Measurements from ENCODE around the gene STAC. TPM values are rescaled to one million over a fixed set of nuclear protein-coding genes. Genes with fewer than 3 reads are reported as not detected.
"Not testable (repeated sequence)": the region's sequence is repeated elsewhere in the genome, so short reads cannot be mapped to it uniquely, and the experiment has no call there.

The STAC gene
- total RNA-seq, 1 experiment from 2014 or later = 2.2 TPM

GRCh38 chr3:36455406-36455805, 75.1 kb downstream of the STAC start:
- in situ Hi-C loops (cut with HindIII; ENCODE audit: low pct_unique_long_range_greater_than_20kb, low sequenced_read_pairs) = no loop called here
- DNase-seq (ENCODE audit: low read depth, low spot score) = no peak

GRCh38 chr3:36456784-36457183, 76.5 kb downstream of the STAC start:
- no peak for DNase-seq (ENCODE audit: low read depth, low spot score)
- in situ Hi-C loops (cut with HindIII; ENCODE audit: low pct_unique_long_range_greater_than_20kb, low sequenced_read_pairs) = no loop called here

GRCh38 chr3:36457667-36458066, 77.4 kb downstream of the STAC start:
- in situ Hi-C loops (cut with HindIII; ENCODE audit: low pct_unique_long_range_greater_than_20kb, low sequenced_read_pairs) = no loop called here
- no peak for DNase-seq (ENCODE audit: low read depth, low spot score)

- DNase-seq (ENCODE audit: low read depth, low spot score) = no peak
- in situ Hi-C loops (cut with HindIII; ENCODE audit: low pct_unique_long_range_greater_than_20kb, low sequenced_read_pairs) = no loop called here
Measured at GRCh38 chr3:36459177-36459576, 78.9 kb downstream of the STAC start.

- DNase-seq (ENCODE audit: low read depth, low spot score) = no peak
- in situ Hi-C loops (cut with HindIII; ENCODE audit: low pct_unique_long_range_greater_than_20kb, low sequenced_read_pairs) = no loop called here
Measured at GRCh38 chr3:36461597-36461996, 81.3 kb downstream of the STAC start.

- DNase-seq (ENCODE audit: low read depth, low spot score); in situ Hi-C loops (cut with HindIII; ENCODE audit: low pct_unique_long_range_greater_than_20kb, low sequenced_read_pairs): not testable (repeated sequence)
Measured at GRCh38 chr3:36472045-36472444, 91.7 kb downstream of the STAC start.

- DNase-seq (ENCODE audit: low read depth, low spot score) = no peak
- in situ Hi-C loops (cut with HindIII; ENCODE audit: low pct_unique_long_range_greater_than_20kb, low sequenced_read_pairs) = no loop called here
Measured at GRCh38 chr3:36475558-36475957, 95.3 kb downstream of the STAC start.

- in situ Hi-C loops (cut with HindIII; ENCODE audit: low pct_unique_long_range_greater_than_20kb, low sequenced_read_pairs) = no loop called here
- no peak for DNase-seq (ENCODE audit: low read depth, low spot score)
Measured at GRCh38 chr3:36476286-36476942, 96.1 kb downstream of the STAC start.

- no peak for DNase-seq (ENCODE audit: low read depth, low spot score)
- in situ Hi-C loops (cut with HindIII; ENCODE audit: low pct_unique_long_range_greater_than_20kb, low sequenced_read_pairs) = no loop called here
Measured at GRCh38 chr3:36477655-36478054, 97.4 kb downstream of the STAC start.

- DNase-seq (ENCODE audit: low read depth, low spot score) = no peak
- in situ Hi-C loops (cut with HindIII; ENCODE audit: low pct_unique_long_range_greater_than_20kb, low sequenced_read_pairs) = no loop called here
Measured at GRCh38 chr3:36480911-36481648, 100.8 kb downstream of the STAC start.

GRCh38 chr3:36482256-36482655, 102.0 kb downstream of the STAC start:
- DNase-seq (ENCODE audit: low read depth, low spot score) = no peak

GRCh38 chr3:36482880-36483279, 102.6 kb downstream of the STAC start:
- DNase-seq (ENCODE audit: low read depth, low spot score) = no peak
- in situ Hi-C loops (cut with HindIII; ENCODE audit: low pct_unique_long_range_greater_than_20kb, low sequenced_read_pairs) = no loop called here

More at GRCh38 chr3:36482256-36482655, 102.0 kb downstream of the STAC start:
- in situ Hi-C loops (cut with HindIII; ENCODE audit: low pct_unique_long_range_greater_than_20kb, low sequenced_read_pairs) = no loop called here

- no peak for DNase-seq (ENCODE audit: low read depth, low spot score)
Measured at GRCh38 chr3:36483709-36484108, 103.4 kb downstream of the STAC start.

GRCh38 chr3:36484386-36484785, 104.1 kb downstream of the STAC start:
- no peak for DNase-seq (ENCODE audit: low read depth, low spot score)
- in situ Hi-C loops (cut with HindIII; ENCODE audit: low pct_unique_long_range_greater_than_20kb, low sequenced_read_pairs) = no loop called here

More at GRCh38 chr3:36483709-36484108, 103.4 kb downstream of the STAC start:
- in situ Hi-C loops (cut with HindIII; ENCODE audit: low pct_unique_long_range_greater_than_20kb, low sequenced_read_pairs) = no loop called here

GRCh38 chr3:36486009-36486795, 105.9 kb downstream of the STAC start:
- DNase-seq (ENCODE audit: low read depth, low spot score) = no peak
- in situ Hi-C loops (cut with HindIII; ENCODE audit: low pct_unique_long_range_greater_than_20kb, low sequenced_read_pairs) = no loop called here

GRCh38 chr3:36487616-36488015, 107.3 kb downstream of the STAC start:
- in situ Hi-C loops (cut with HindIII; ENCODE audit: low pct_unique_long_range_greater_than_20kb, low sequenced_read_pairs) = no loop called here
- no peak for DNase-seq (ENCODE audit: low read depth, low spot score)

GRCh38 chr3:36488077-36488789, 107.9 kb downstream of the STAC start:
- in situ Hi-C loops (cut with HindIII; ENCODE audit: low pct_unique_long_range_greater_than_20kb, low sequenced_read_pairs) = no loop called here
- no peak for DNase-seq (ENCODE audit: low read depth, low spot score)

GRCh38 chr3:36489101-36489500, 108.8 kb downstream of the STAC start:
- DNase-seq (ENCODE audit: low read depth, low spot score) = no peak
- in situ Hi-C loops (cut with HindIII; ENCODE audit: low pct_unique_long_range_greater_than_20kb, low sequenced_read_pairs) = no loop called here
